BE2C (cell line): Measurements from ENCODE around the gene TRPM2.

ENCODE experiments used
- DNase-seq: peaks from one replicate; pipeline ENCODE4 v3.0.0-alpha.2; 2020
- H3K27me3 ChIP-seq: fragments of 250-450 bp; sonication (Bioruptor Pico); 2 replicates; pipeline ENCODE4 v1.5.1; 2020; ENCODE audit warnings: mild to moderate bottlenecking
- H3K36me3 ChIP-seq: fragments of 250-450 bp; sonication (Bioruptor Pico); 2 replicates; pipeline ENCODE4 v1.5.1; 2020; ENCODE audit warnings: mild to moderate bottlenecking
- H3K4me1 ChIP-seq: fragments of 250-450 bp; sonication (Bioruptor Pico); 2 replicates; pipeline ENCODE4 v1.5.1; 2020
- H3K4me3 ChIP-seq: 2 replicates; pipeline ENCODE4 v1.5.1; 2011; ENCODE audit warnings: low read depth, low read length
- H3K9me3 ChIP-seq: fragments of 250-450 bp; sonication (Bioruptor Pico); 2 replicates; pipeline ENCODE4 v1.5.1; 2020
- CTCF ChIP-seq: IDR thresholded peaks from 2 replicates; pipeline ENCODE4 v1.5.1; 2012; ENCODE audit warnings: mild to moderate bottlenecking, low read depth, low read length

Gene TRPM2

GRCh38 chr21:44490405-44490804 is 137.0 kb downstream of the TRPM2 start:
- Histone ChIP-seq H3K27me3 (peaks cover 45% of the 10 kb centered on the region), H3K9me3 (no peaks in the 10 kb centered on the region), H3K4me3 (no peak overlapping the region), H3K4me1 (no peaks in the 10 kb centered on the region), H3K36me3 (no peaks in the 10 kb centered on the region)
- no peak for DNase-seq
- TF ChIP-seq CTCF, result no peak

GRCh38 chr21:44490816-44491215 is 137.4 kb downstream of the TRPM2 start:
- TF ChIP-seq CTCF, result no peak
- H3K36me3 ChIP-seq, result no peaks in the 10 kb centered on the region
- H3K4me1 ChIP-seq, result no peaks in the 10 kb centered on the region
- no peak for DNase-seq
- no peaks in the 10 kb centered on the region for H3K9me3 ChIP-seq
- H3K27me3 ChIP-seq, result peaks cover 49% of the 10 kb centered on the region
- no peak overlapping the region for H3K4me3 ChIP-seq
